Hematopoietic multipotent progenitor cell treated with erythropoietin and hydrocortisone succinate and interleukin-3 and kit ligand, for 4 days (in vitro differentiated cells): Measurements from ENCODE around the gene ATP6V0C.

ENCODE experiments used
- DNase-seq: peaks from one replicate; pipeline ENCODE4 v3.0.0-alpha.2; 2015

Gene ATP6V0C

DNA sequence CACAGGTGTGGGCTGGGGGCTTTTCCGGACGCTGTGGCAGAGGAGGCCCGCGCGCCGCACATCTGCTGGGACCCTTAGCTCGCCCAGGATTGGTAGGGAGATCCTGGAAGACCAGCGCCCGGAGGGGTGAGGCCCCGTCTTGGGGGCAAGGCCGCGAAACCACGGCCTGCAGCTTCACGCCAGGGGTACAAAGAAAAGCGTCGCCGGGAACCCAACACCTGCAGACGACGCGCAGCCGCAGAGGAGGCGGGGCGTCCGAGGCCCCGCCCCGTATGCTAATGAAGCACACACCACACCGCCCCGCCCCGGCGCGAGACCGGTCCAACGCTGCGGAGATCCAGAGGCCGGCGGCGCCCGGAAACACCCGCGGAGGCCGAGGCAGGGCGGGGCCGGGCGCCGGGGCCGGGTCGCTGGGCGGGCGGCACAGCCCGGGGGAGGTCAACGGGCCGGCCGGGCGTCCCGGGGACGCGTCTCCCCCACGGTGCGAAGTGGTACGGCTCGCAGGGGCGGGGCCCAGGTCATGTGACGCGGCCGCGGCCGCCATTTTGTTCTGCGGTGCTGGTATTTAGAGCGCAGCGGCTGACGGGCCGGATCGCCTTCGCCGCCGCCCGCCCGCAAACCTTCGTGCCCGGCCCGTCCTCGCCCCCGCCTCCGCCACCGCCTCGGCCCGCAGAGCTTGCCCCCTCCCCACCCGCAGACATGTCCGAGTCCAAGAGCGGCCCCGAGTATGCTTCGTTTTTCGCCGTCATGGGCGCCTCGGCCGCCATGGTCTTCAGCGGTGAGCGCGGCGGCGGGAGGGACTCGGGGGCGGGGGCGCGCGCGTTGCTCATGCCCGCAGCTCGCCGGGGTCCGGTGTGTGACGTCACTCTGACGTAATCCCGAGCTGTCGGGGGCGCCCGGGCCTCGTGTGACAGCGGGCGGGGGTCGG, at the start of gene ATP6V0C:
Gene ATP6V0C, plus strand, starts transcription at position 548 of the 928 bp plus-strand sequence. Its CDS starts 152 bp downstream, at position 700.
- peak; percentile 96 for DNase-seq

- DNase-seq = no peak
Observed at GRCh38 chr16:2464333-2464732, 49.4 kb upstream of the ATP6V0C start.

GRCh38 chr16:2465653-2466415, 47.9 kb upstream of the ATP6V0C start:
- DNase-seq = peak; percentile 61

- DNase-seq = peak; percentile 48
Observed at GRCh38 chr16:2466667-2467527, 46.9 kb upstream of the ATP6V0C start.

DNA sequence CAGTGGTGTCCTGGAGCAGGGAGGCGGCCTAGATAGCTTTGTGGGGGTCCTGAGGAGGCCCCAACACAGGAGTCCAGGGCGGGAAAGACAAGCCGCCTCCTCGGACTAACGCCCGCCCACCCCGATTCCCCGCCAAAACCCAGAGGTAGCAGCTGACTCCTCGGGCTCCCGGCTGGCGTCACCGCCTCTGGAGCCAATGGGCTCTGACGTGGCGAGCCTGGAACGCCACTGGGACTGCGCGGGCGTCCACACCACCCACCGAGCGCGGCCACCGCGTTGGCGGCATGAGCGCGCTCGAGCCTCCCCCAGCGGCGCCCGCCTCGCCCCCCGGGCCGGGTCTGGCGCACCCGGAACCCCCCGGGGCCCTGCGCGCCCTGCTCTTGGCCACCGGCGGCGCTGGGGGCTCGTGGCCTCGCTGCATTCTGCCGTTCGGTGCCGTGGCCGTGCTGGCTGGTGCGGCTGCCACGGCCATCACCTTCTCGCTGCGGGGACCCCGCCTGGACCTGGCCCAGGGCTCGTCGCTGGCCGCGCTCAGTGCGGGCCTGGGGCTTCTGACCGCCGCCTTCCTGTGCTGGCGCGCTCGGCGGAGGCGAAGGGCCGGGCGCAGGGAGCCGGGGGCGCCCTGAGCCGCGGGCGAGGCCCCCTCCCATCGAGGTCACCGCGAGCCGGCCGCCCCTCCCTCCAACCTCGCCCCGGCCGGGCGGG, 46.1 kb upstream of the ATP6V0C start:
- DNase-seq = peak; percentile 90

DNA sequence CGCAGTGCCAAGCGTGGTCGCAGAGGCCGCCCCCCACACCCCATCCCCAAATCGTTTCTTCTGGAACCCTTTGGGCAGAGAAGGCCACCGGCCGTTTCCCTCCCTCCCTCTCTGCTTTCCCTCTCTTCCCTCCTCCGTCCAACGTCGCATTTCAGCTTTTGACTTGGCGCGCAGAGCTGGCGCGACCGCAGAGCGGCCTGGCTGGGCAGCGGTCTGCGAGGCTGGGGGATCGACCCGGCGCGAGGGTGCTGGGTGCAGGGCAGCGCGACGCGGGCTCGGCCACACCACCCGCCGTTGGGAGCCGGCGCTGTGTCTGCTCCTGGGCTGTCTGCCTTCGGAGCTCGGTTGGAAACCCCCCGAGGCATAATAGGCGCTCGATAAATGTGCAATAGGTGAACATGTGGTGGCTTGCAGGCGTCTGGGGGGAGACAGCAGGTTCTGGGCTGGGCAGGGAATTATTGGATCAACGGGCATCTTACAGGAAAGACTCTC, 45.5 kb upstream of the ATP6V0C start:
- peak; percentile 61 for DNase-seq

GRCh38 chr16:2468725-2469398, 44.9 kb upstream of the ATP6V0C start:
- DNase-seq = peak; percentile 48

- DNase-seq = no peak
Observed at GRCh38 chr16:2469399-2470233, 44.1 kb upstream of the ATP6V0C start.

GRCh38 chr16:2470234-2470601, 43.5 kb upstream of the ATP6V0C start:
- no peak for DNase-seq

GRCh38 chr16:2470603-2471015, 43.1 kb upstream of the ATP6V0C start:
- peak; percentile 44 for DNase-seq

DNA sequence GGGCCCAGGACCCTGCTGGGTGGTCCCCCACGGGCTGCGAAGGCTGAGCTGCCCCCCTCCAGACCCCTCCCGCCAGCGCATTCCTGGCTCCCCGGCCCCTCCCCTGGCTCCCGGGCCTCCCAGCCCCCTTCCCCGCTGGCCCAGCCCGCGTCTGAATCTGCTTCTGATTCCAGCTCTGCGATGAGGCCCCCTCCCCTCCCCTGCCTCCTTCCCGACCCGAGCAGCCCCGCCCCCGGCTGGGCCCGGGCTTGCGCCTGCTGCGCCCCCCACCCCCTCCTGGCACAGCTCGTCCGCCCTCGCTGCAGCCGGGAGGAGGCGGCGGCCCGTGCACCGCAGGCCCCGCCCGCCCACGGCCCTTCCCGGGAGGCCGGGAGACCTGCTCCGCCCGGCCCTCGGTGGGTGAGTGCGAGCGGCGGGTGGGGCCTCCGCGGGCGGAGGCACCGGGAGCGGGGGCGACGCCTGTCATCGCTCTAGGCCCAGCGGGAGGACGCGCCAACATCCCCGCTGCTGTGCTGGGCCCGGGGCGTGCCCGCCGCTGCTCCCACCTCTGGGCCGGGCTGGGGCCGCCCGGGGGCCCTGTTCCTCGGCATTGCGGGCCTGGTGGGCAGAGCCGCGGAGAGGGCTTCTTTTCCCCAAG, 42.6 kb upstream of the ATP6V0C start, which contains the start of gene NTN3:
Gene NTN3, plus strand, starts transcription at position 282 of the 637 bp plus-strand sequence. CDS start 405 bp downstream, outside the sequence.
- peak; percentile 49 for DNase-seq

GRCh38 chr16:2471653-2472487, 41.9 kb upstream of the ATP6V0C start:
- peak; percentile 38 for DNase-seq

DNA sequence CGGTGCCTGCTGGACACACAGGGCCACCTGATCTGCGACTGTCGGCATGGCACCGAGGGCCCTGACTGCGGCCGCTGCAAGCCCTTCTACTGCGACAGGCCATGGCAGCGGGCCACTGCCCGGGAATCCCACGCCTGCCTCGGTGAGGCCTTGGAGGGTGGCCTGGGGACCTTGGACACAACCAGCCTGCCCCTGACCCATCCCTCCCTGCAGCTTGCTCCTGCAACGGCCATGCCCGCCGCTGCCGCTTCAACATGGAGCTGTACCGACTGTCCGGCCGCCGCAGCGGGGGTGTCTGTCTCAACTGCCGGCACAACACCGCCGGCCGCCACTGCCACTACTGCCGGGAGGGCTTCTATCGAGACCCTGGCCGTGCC, 41.3 kb upstream of the ATP6V0C start:
- DNase-seq = no peak

DNA sequence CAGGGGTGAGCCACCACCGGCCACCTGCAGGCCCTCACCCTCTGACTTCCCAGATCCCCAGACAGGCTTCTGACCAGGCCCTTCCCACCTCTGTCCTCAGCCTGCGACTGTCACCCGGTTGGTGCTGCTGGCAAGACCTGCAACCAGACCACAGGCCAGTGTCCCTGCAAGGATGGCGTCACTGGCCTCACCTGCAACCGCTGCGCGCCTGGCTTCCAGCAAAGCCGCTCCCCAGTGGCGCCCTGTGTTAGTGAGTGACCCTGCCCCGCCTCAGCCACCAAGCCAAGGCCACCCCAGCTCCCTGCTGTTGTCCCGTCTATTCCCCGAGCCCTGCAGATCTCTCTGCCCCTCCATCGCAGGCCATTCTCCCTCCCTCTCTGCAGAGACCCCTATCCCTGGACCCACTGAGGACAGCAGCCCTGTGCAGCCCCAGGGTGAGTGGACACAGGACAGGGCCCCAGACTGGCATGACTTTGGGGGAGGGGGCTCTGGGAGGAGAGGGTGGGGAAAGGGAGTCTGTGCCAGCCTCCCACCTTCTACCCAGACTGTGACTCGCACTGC, 40.8 kb upstream of the ATP6V0C start:
- DNase-seq = no peak

- DNase-seq = peak; percentile 40
Observed at GRCh38 chr16:2473446-2473926, 40.3 kb upstream of the ATP6V0C start.

- DNase-seq = peak; percentile 80
Observed at GRCh38 chr16:2473999-2474876, 39.5 kb upstream of the ATP6V0C start.

DNA sequence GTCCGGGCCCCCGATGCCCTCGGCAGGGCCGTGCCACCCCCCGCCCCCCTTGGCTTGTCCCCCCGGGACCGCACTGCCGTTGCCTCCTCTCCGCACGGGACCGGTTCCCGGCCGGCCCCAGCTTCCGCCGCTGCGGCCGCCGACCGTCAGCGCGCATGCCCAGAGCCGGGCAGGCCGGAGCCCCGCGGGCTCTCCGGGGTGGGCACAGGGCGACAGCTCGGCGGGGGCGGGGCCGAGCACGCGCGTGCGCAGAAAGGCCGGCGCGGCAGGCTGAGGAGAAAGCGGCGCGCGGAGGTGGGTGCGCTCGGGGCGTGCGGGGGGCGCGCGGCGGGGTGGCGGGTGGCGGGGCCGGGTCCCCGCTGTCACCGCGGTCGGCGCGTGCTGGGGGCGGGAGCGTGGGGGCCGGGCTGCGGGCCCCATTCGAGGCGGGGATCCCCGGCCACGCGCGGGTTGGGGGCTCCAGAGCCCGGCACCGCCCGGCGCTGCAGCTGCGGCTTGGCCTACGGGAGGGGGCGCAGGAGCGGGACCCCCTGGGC, 38.8 kb upstream of the ATP6V0C start, which contains the start of gene TBC1D24:
Gene TBC1D24, plus strand, starts transcription at position 251 of the 536 bp plus-strand sequence. CDS start 21,022 bp downstream, outside the sequence.
- DNase-seq = peak; percentile 95
